ENCODE results near the gene TTC4. TPM values are rescaled to one million over a fixed set of nuclear protein-coding genes. Genes with fewer than 3 reads are reported as not detected.

Gene TTC4
- total and polyA plus RNA-seq, 2 of the 4 experiments (the other 2 are of a cell fraction), result 21.6 to 27.1 TPM

GRCh38 chr1:54764133-54764921 lies 48.7 kb downstream of the TTC4 start, which contains the start of gene PARS2:
PARS2 (minus strand) TSS chr1:54764523; CDS start chr1:54759161, 5,362 bp downstream.
- peak within 1 kb of the TSS; percentile 76 for H3K14ac ChIP-seq (replicated peaks; ENCODE audit: low read depth, low read length)
- no peak within 1 kb of the TSS; the same call in 1 of the 2 replicates for H3K18ac ChIP-seq (ENCODE audit: low read depth, low read length)
- ChIA-PET POLR2A (ENCODE audit: unreplicated experiment) (no interaction called here), CTCF (no interaction called here)
- H3K27ac ChIP-seq (ENCODE audit: insufficient read depth, low read length), result peak within 1 kb of the TSS; percentile 69
- peaks cover 20 to 33% of the 10 kb centered on the region in 2 experiments for H3K79me1 ChIP-seq (ENCODE audit: low read depth in 1 of 2, low read length in 2 of 2)
- H3K56ac ChIP-seq (ENCODE audit: extremely low read depth, insufficient read depth, low read length), result peak within 1 kb of the TSS; percentile 54
- H3K4me1 ChIP-seq (ENCODE audit: control insufficient read depth, insufficient read depth, low read length), result no peaks in the 10 kb centered on the region
- dilution Hi-C loops (cut with HindIII; ENCODE audit: low sequenced_read_pairs, unreplicated experiment) (no loop called here), in situ Hi-C loops (cut with MboI; ENCODE audit: low sequenced_read_pairs) (no loop called here), intact Hi-C loops (cut with micrococcal nuclease) (loop anchor here (1.0 kb wide), 1 partner anchor 48 kb away; no protein-coding TSS in a partner anchor)
- H3K4ac ChIP-seq (ENCODE audit: low read depth, low read length), result peak within 1 kb of the TSS; percentile 87
- H2AFZ ChIP-seq (replicated peaks; ENCODE audit: low read length, poor library complexity), result peak within 1 kb of the TSS; percentile 94
- H2BK120ac ChIP-seq (ENCODE audit: low read depth, low read length), result peak within 1 kb of the TSS; percentile 4; the same call in 1 of the 2 replicates
- H2BK20ac ChIP-seq (ENCODE audit: low read depth, low read length), result no peak within 1 kb of the TSS
- ATAC-seq (ENCODE audit: low read depth) (peak; percentile 99), DNase-seq (peak; percentile 100)
- H2BK5ac ChIP-seq (ENCODE audit: low read depth, low read length, poor library complexity, severe bottlenecking), result peak within 1 kb of the TSS; percentile 23
- no TSS peak for BruUV-seq (replicated peaks)
- no peak within 1 kb of the TSS for H2BK15ac ChIP-seq (ENCODE audit: low read depth, low read length)
- peak within 1 kb of the TSS; percentile 77 to 89 for H4K8ac ChIP-seq (ENCODE audit: low read depth in 2 of 2, low read length in 2 of 2)
- H4K91ac ChIP-seq (ENCODE audit: insufficient read depth, low read depth, low read length), result peak within 1 kb of the TSS; percentile 53; the same call in 1 of the 2 replicates
- H3K4me3 ChIP-seq (ENCODE audit: insufficient read depth, low read depth, low read length), result peak within 1 kb of the TSS; percentile 74
- H3K9me3 ChIP-seq (ENCODE audit: control insufficient read depth, insufficient read depth, low read length), result no peaks in the 10 kb centered on the region
- peak within 1 kb of the TSS; percentile 91 for H3K9ac ChIP-seq (ENCODE audit: low read depth, low read length)
- no peaks in the 10 kb centered on the region; the same call in 1 of the 2 replicates for H3K9me1 ChIP-seq (ENCODE audit: insufficient read depth, low read length)
- H4K20me1 ChIP-seq (ENCODE audit: insufficient read depth, low read length), result no peaks in the 10 kb centered on the region; the same call in 1 of the 2 replicates
- no peaks in the 10 kb centered on the region for H3K36me3 ChIP-seq (ENCODE audit: control insufficient read depth, insufficient read depth, low read length)
- peak within 1 kb of the TSS; percentile 42 for H2AK9ac ChIP-seq (replicated peaks; ENCODE audit: low read depth, low read length, poor library complexity)
- H2AK5ac ChIP-seq (ENCODE audit: low read depth, low read length), result peak within 1 kb of the TSS; percentile 0; the same call in 1 of the 2 replicates
- H3K23ac ChIP-seq (ENCODE audit: low read depth, low read length), result peak within 1 kb of the TSS; percentile 77
- WGBS, 2 experiments (ENCODE audit: extremely low coverage in 2 of 2, insufficient read length in 1 of 2), result 0% methylated on average over 21 of the region's 57 CpGs; no CpG with 5 or more reads in 1 of the 2 experiments
- peaks cover 3% of the 10 kb centered on the region; the same call in 1 of the 2 replicates for H3K27me3 ChIP-seq (ENCODE audit: control insufficient read depth, insufficient read depth, low read length)
- H4K5ac ChIP-seq (ENCODE audit: low read depth, low read length), result peak within 1 kb of the TSS; percentile 42
- H3K4me2 ChIP-seq (ENCODE audit: low read depth, low read length), result peak within 1 kb of the TSS; percentile 76
- TF ChIP-seq ELK1 (IDR thresholded peaks at IDR 0.05; ENCODE audit: borderline replicate concordance, low read depth, low read length) (no peak), MXI1 (IDR thresholded peaks at IDR 0.05; ENCODE audit: borderline replicate concordance, low read depth, low read length) (peak; percentile 83; the same call in 1 of the 2 replicates), CTCF (conservative IDR thresholded peaks at IDR 0.05; ENCODE audit: low read depth, low read length) (no peak), RFX5 (IDR thresholded peaks at IDR 0.05; ENCODE audit: low read depth, low read length) (no peak), MAZ (IDR thresholded peaks at IDR 0.05; ENCODE audit: borderline replicate concordance, low read depth, low read length) (peak; percentile 91; the same call in 1 of the 2 replicates), CHD1 (IDR thresholded peaks at IDR 0.05; ENCODE audit: low read depth, low read length) (peak; percentile 90; the same call in 1 of the 2 replicates), CEBPB (IDR thresholded peaks at IDR 0.05; ENCODE audit: low read depth, low read length) (no peak), SMC3 (IDR thresholded peaks at IDR 0.05; ENCODE audit: low read depth, low read length) (no peak), BHLHE40 (IDR thresholded peaks at IDR 0.05; ENCODE audit: low read depth, low read length) (peak; percentile 56; the same call in 1 of the 2 replicates), POLR2A (IDR thresholded peaks at IDR 0.05; ENCODE audit: low read depth, low read length) (peak; percentile 89), MAFK (IDR thresholded peaks at IDR 0.05; ENCODE audit: low read depth, low read length) (no peak), USF2 (IDR thresholded peaks at IDR 0.05; ENCODE audit: low read depth, low read length) (no peak), FOS (IDR thresholded peaks at IDR 0.05; ENCODE audit: low read depth, low read length) (peak; percentile 5; the same call in 1 of the 2 replicates)

Measured in IMR-90 (cell line).